CD14-positive monocyte (primary cell): Measurements from ENCODE around the gene RNF175. TPM values are rescaled to one million over a fixed set of nuclear protein-coding genes. Genes with fewer than 3 reads are reported as not detected.

Experiments used
- DNase-seq, 3 donors: peaks; one replicate each; pipeline ENCODE4 v3.0.0-alpha.2; 2011 to 2022
- H2AFZ ChIP-seq: 2 replicates; pipeline ENCODE4 v1.6.0; 2012; ENCODE audit warnings: mild to moderate bottlenecking, low read depth, low read length, inconsistent platforms; ENCODE audit not compliant: insufficient read depth, poor library complexity, severe bottlenecking
- H3K27ac ChIP-seq, 2 donors: 1 replicate in 1 of 2; 2 replicates in 1 of 2; pipeline ENCODE4 v1.5.1; 2012 to 2013; ENCODE audit warnings: low read length in 2 of 2, control low read depth in 1 of 2, inconsistent platforms in 1 of 2, low read depth in 1 of 2, mild to moderate bottlenecking in 1 of 2
- H3K27me3 ChIP-seq, 2 donors: one replicate each; pipeline versions ENCODE4 v1.6.0 to v1.6.1; 2011 to 2013; ENCODE audit warnings: low read length in 2 of 2; ENCODE audit not compliant: control insufficient read depth in 2 of 2, insufficient read depth in 2 of 2
- H3K36me3 ChIP-seq, 2 donors: replicated peaks in 1 of 2; 1 replicate in 1 of 2; 2 replicates in 1 of 2; pipeline versions ENCODE4 v1.5.1 to v1.6.1; 2012 to 2013; ENCODE audit warnings: low read length in 2 of 2, control low read depth in 1 of 2, inconsistent platforms in 1 of 2, mild to moderate bottlenecking in 1 of 2; ENCODE audit not compliant: insufficient read depth in 2 of 2, control insufficient read depth in 1 of 2
- H3K4me1 ChIP-seq, 2 donors: 1 replicate in 1 of 2; 2 replicates in 1 of 2; pipeline versions ENCODE4 v1.5.1 to v1.6.1; 2012 to 2013; ENCODE audit warnings: low read length in 2 of 2, control low read depth in 1 of 2, inconsistent platforms in 1 of 2, mild to moderate bottlenecking in 1 of 2, moderate library complexity in 1 of 2; ENCODE audit not compliant: insufficient read depth in 2 of 2, control insufficient read depth in 1 of 2
- H3K4me2 ChIP-seq: replicated peaks from 2 replicates; pipeline ENCODE3; 2012; ENCODE audit warnings: low read length, moderate library complexity, mild to moderate bottlenecking; ENCODE audit not compliant: poor library complexity, severe bottlenecking; ENCODE audit errors: extremely low read depth
- H3K4me3 ChIP-seq, 3 experiments: fragments of 200-600 bp in 1 of 3; sonication (generic) in 1 of 3; replicated peaks in 1 of 3; 1 replicate in 2 of 3; 2 replicates in 1 of 3; pipeline ENCODE4 v1.5.1; 2011 to 2013; ENCODE audit warnings: low read length in 3 of 3, mild to moderate bottlenecking in 3 of 3, control low read depth in 2 of 3, low read depth in 2 of 3, inconsistent platforms in 1 of 3, moderate library complexity in 1 of 3
- H3K79me2 ChIP-seq: 2 replicates; pipeline ENCODE4 v1.6.0; 2012; ENCODE audit warnings: mild to moderate bottlenecking, control low read depth, inconsistent platforms, low read length, moderate library complexity; ENCODE audit not compliant: insufficient read depth
- H3K9ac ChIP-seq: 2 replicates; pipeline ENCODE4 v1.6.0; 2017; ENCODE audit warnings: low read length, mild to moderate bottlenecking; ENCODE audit not compliant: insufficient read depth, poor library complexity, severe bottlenecking
- H3K9me3 ChIP-seq, 2 donors: replicated peaks in 1 of 2; 1 replicate in 1 of 2; 2 replicates in 1 of 2; pipeline versions ENCODE4 v1.5.1 to v1.6.1; 2012 to 2013; ENCODE audit warnings: low read length in 2 of 2, control low read depth in 1 of 2; ENCODE audit not compliant: control insufficient read depth in 1 of 2, insufficient read depth in 1 of 2
- H4K20me1 ChIP-seq: 2 replicates; pipeline ENCODE4 v1.6.0; 2012; ENCODE audit warnings: mild to moderate bottlenecking, low read length, control low read depth, moderate library complexity; ENCODE audit not compliant: insufficient read depth
- H3K27ac Mint-ChIP-seq, 7 donors: one replicate each; pipeline ENCODE4 v1.8.0; 2020; ENCODE audit warnings: mild to moderate bottlenecking in 7 of 7, mixed read lengths in 7 of 7, moderate library complexity in 6 of 7, inconsistent platforms in 2 of 7
- H3K27me3 Mint-ChIP-seq, 3 donors: one replicate each; pipeline ENCODE4 v1.8.0; 2021 to 2022; ENCODE audit warnings: low read depth in 3 of 3, mild to moderate bottlenecking in 3 of 3, mixed read lengths in 3 of 3, moderate library complexity in 3 of 3, inconsistent platforms in 1 of 3
- H3K36me3 Mint-ChIP-seq, 2 donors: one replicate each; pipeline ENCODE4 v1.8.0; 2020; ENCODE audit warnings: mixed read lengths in 2 of 2, inconsistent platforms in 1 of 2, mild to moderate bottlenecking in 1 of 2
- H3K4me1 Mint-ChIP-seq: one replicate; pipeline ENCODE4 v1.8.0; 2020; ENCODE audit warnings: mild to moderate bottlenecking, mixed read lengths
- H3K4me3 Mint-ChIP-seq, 2 donors: one replicate each; pipeline ENCODE4 v1.8.0; 2020; ENCODE audit warnings: mild to moderate bottlenecking in 2 of 2, mixed read lengths in 2 of 2, moderate library complexity in 1 of 2
- H3K9me3 Mint-ChIP-seq, 7 donors: one replicate each; pipeline ENCODE4 v1.8.0; 2020 to 2022; ENCODE audit warnings: mixed read lengths in 7 of 7, mild to moderate bottlenecking in 6 of 7, moderate library complexity in 6 of 7, inconsistent platforms in 2 of 7
- WGBS: methylation state at CpG from one replicate; pipeline ENCODE4 v1.1.5; 2013; ENCODE audit warnings: missing lambda C conversion rate; ENCODE audit not compliant: insufficient coverage; 5-methylcytosine and 5-hydroxymethylcytosine counted together
- intact Hi-C, 2 donors: fragments of 100-400 bp; cut with micrococcal nuclease; formaldehyde crosslinking; loops; one replicate each; pipeline versions ENCODE4 v1.15.0 to v1.15.1; 2023
- polyA plus RNA-seq, 3 donors: library from polyadenylated mRNA; depleted of rRNA in 1 of 3; unstranded in 2 of 3; stranded (reverse) in 1 of 3; fragments of 300-500 nt in 2 of 3; fragments of >200 nt in 1 of 3; fragmentation: Illumina TruSeq in 2 of 3; gene quantifications; 1 replicate in 2 of 3; 2 replicates in 1 of 3; pipeline ENCODE4 v1.2.3, GENCODE V29; 2012 to 2021
- TF ChIP-seq, protein P1 (sequence below): fragments of 200-600 bp; IDR thresholded peaks from one replicate; pipeline ENCODE4 v1.8.0; 2022; ENCODE audit warnings: antibody characterized with exemption, mild to moderate bottlenecking

The RNF175 gene
- polyA plus RNA-seq, 3 donors: 0.36 to 0.91 (median 0.55) TPM

DNA sequence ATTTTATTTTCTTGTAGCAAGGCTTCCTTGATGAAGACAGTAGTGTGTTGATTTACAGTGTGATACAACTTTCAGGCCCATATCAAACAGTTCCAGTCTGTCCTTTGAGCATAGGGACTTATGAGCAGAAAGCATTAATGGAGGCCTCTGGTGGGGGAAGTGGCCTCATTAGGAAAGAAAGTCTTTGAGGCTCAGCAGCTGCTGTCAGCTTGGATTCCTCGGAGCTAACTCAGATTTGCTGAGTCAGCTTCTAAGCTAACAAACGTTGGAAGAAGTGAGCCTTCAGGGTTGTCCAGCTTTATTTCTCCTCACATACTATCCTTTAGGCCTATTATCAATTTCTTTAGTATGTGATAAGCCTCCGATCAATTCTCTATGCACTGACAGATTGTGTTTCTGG lies 44.9 kb upstream of the RNF175 start:
- peaks cover 4 to 12% (median 8%) of the 10 kb centered on the region in 7 donors for H3K9me3 Mint-ChIP-seq
- peaks cover 0 to 3% of the 10 kb centered on the region in 2 donors for H3K4me1 ChIP-seq
- TF ChIP-seq, protein P1, sequence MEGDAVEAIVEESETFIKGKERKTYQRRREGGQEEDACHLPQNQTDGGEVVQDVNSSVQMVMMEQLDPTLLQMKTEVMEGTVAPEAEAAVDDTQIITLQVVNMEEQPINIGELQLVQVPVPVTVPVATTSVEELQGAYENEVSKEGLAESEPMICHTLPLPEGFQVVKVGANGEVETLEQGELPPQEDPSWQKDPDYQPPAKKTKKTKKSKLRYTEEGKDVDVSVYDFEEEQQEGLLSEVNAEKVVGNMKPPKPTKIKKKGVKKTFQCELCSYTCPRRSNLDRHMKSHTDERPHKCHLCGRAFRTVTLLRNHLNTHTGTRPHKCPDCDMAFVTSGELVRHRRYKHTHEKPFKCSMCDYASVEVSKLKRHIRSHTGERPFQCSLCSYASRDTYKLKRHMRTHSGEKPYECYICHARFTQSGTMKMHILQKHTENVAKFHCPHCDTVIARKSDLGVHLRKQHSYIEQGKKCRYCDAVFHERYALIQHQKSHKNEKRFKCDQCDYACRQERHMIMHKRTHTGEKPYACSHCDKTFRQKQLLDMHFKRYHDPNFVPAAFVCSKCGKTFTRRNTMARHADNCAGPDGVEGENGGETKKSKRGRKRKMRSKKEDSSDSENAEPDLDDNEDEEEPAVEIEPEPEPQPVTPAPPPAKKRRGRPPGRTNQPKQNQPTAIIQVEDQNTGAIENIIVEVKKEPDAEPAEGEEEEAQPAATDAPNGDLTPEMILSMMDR: no peak
- no peak overlapping the region for H2AFZ ChIP-seq
- peaks cover 3% of the 10 kb centered on the region for H3K4me1 Mint-ChIP-seq
- no peak overlapping the region for H3K4me3 ChIP-seq
- no peak overlapping the region for H3K27ac ChIP-seq
- peaks cover 0 to 10% of the 10 kb centered on the region in 2 donors for H3K9me3 ChIP-seq
- no peak overlapping the region for H3K9ac ChIP-seq
- H3K79me2 ChIP-seq: no peaks in the 10 kb centered on the region
- H3K36me3 ChIP-seq: no peaks in the 10 kb centered on the region
- DNase-seq: no peak
- WGBS: 20% methylated on average over 1 of the region's 3 CpGs
- H3K27ac Mint-ChIP-seq: no peak overlapping the region
- peaks cover 5 to 9% of the 10 kb centered on the region in 2 donors for H3K27me3 ChIP-seq
- peaks cover 7 to 15% (median 10%) of the 10 kb centered on the region in 3 donors for H3K27me3 Mint-ChIP-seq
- no peaks in the 10 kb centered on the region for H4K20me1 ChIP-seq
- no peaks in the 10 kb centered on the region for H3K36me3 Mint-ChIP-seq
- intact Hi-C loops: no loop called here
- H3K4me2 ChIP-seq: no peak overlapping the region
- no peak overlapping the region for H3K4me3 Mint-ChIP-seq

DNA sequence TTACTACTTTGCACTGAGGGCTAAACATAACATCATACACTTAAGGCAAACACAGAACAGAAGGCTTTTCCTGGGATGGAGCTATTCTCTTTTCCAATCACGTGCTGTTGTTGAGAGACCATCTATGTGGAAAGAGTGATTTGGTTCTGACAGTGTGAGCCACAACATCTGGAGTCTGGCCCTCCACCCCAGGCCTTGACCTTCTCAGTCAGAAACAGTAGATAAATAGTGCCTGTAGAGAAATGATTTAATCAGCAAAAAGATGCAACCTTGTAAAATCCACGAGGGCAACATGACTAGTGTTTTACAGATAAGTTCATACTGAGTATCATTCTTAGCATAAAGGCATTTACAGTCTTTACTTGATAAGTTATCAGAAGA lies 39.9 kb upstream of the RNF175 start:
- H3K4me3 ChIP-seq: no peak overlapping the region
- no peaks in the 10 kb centered on the region for H3K36me3 ChIP-seq
- no CpG with 5 or more reads among the region's 2 CpGs for WGBS
- H3K9ac ChIP-seq: no peak overlapping the region
- H3K79me2 ChIP-seq: no peaks in the 10 kb centered on the region
- DNase-seq: no peak
- Mint-ChIP-seq H3K9me3 (peaks cover 0 to 2% (median 0%) of the 10 kb centered on the region in 7 donors), H3K4me1 (peaks cover 4% of the 10 kb centered on the region), H3K27me3 (peaks cover 24 to 47% (median 38%) of the 10 kb centered on the region in 3 donors), H3K36me3 (no peaks in the 10 kb centered on the region), H3K4me3 (no peak overlapping the region), H3K27ac (no peak overlapping the region)
- H3K4me2 ChIP-seq: no peak overlapping the region
- H3K27ac ChIP-seq: no peak overlapping the region
- H4K20me1 ChIP-seq: no peaks in the 10 kb centered on the region
- intact Hi-C loops: no loop called here
- peaks cover 40 to 45% of the 10 kb centered on the region in 2 donors for H3K27me3 ChIP-seq
- TF ChIP-seq, protein P1: no peak
- no peak overlapping the region for H2AFZ ChIP-seq
- H3K9me3 ChIP-seq: no peaks in the 10 kb centered on the region
- no peaks in the 10 kb centered on the region for H3K4me1 ChIP-seq
